HG03442 (cell line): ENCODE results near the gene PMCH.
"Not testable (repeated sequence)": the region's sequence is repeated elsewhere in the genome, so short reads cannot be mapped to it uniquely, and the experiment has no call there.

Source experiments
- ATAC-seq: cut with Tn5 transposase; IDR thresholded peaks from one replicate; pipeline ENCODE4 v1.9.1; 2021; ENCODE audit warnings: mild to moderate bottlenecking, moderate library complexity; ENCODE audit not compliant: unreplicated experiment

The PMCH gene

DNA sequence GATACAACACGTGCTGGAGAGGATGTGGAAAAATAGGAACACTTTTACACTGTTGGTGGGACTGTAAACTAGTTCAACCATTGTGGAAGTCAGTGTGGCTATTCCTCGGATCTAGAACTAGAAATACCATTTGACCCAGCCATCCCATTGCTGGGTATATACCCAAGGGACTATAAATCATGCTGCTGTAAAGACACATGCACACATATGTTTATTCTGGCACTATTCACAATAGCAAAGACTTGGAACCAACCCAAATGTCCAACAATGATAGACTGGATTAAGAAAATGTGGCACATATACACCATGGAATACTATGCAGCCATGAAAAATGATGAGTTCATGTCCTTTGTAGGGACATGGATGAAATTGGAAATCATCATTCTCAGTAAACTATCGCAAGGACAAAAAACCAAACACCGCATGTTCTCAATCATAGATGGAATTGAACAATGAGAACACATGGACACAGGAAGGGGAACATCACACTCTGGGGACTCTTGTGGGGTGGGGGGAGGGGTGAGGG is 50.5 kb downstream of the PMCH start:
- ATAC-seq: not testable (repeated sequence)
